Natural killer cell (primary cell): Measurements from ENCODE around the gene DDR2. TPM values are rescaled to one million over a fixed set of nuclear protein-coding genes. Genes with fewer than 3 reads are reported as not detected.

Source experiments
- ATAC-seq, 3 donors: fragments of 150-1000 bp in 2 of 3; fragments of 200-7000 bp in 1 of 3; cut with Tn5 transposase; 1 replicate in 1 of 3; 2 replicates in 2 of 3; pipeline ENCODE4 v1.10.0; 2021; ENCODE audit warnings: mild to moderate bottlenecking in 2 of 3, moderate library complexity in 2 of 3
- DNase-seq, 2 donors: peaks; one replicate each; pipeline versions ENCODE4 v3.0.0 to v3.0.0-alpha.2; 2013 to 2021; ENCODE audit warnings: mixed read lengths in 1 of 2
- H3K27ac ChIP-seq: one replicate; pipeline ENCODE4 v1.5.1; 2013; ENCODE audit warnings: mild to moderate bottlenecking, low read length
- H3K27me3 ChIP-seq: one replicate; pipeline ENCODE4 v1.6.1; 2013; ENCODE audit warnings: low read length; ENCODE audit not compliant: control insufficient read depth, insufficient read depth
- H3K36me3 ChIP-seq: one replicate; pipeline ENCODE4 v1.6.1; 2013; ENCODE audit warnings: low read length; ENCODE audit not compliant: control insufficient read depth, insufficient read depth
- H3K4me1 ChIP-seq: one replicate; pipeline ENCODE4 v1.6.1; 2013; ENCODE audit warnings: low read length; ENCODE audit not compliant: control insufficient read depth, insufficient read depth
- H3K4me3 ChIP-seq: one replicate; pipeline ENCODE4 v1.5.1; 2013; ENCODE audit warnings: low read length
- H3K9me3 ChIP-seq: one replicate; pipeline ENCODE4 v1.6.1; 2013; ENCODE audit warnings: low read length; ENCODE audit not compliant: control insufficient read depth, insufficient read depth
- H3K27ac Mint-ChIP-seq, 2 donors: one replicate each; pipeline ENCODE4 v1.8.0; 2022; ENCODE audit warnings: mild to moderate bottlenecking in 2 of 2, mixed read lengths in 2 of 2, moderate library complexity in 1 of 2
- H3K27me3 Mint-ChIP-seq, 2 donors: one replicate each; pipeline ENCODE4 v1.8.0; 2022; ENCODE audit warnings: low read depth in 2 of 2, mixed read lengths in 2 of 2
- H3K36me3 Mint-ChIP-seq: one replicate; pipeline ENCODE4 v1.8.0; 2022; ENCODE audit warnings: mixed read lengths
- H3K4me1 Mint-ChIP-seq, 2 donors: one replicate each; pipeline ENCODE4 v1.8.0; 2022; ENCODE audit warnings: mixed read lengths in 2 of 2
- H3K4me3 Mint-ChIP-seq: one replicate; pipeline ENCODE4 v1.8.0; 2022; ENCODE audit warnings: mild to moderate bottlenecking, moderate library complexity, mixed read lengths
- H3K9me3 Mint-ChIP-seq, 2 donors: one replicate each; pipeline ENCODE4 v1.8.0; 2022; ENCODE audit warnings: mixed read lengths in 2 of 2
- whole genome bisulfite sequencing: methylation state at CpG from one replicate; pipeline ENCODE4 v1.1.7; 2013; ENCODE audit warnings: missing lambda C conversion rate; ENCODE audit not compliant: insufficient coverage; 5-methylcytosine and 5-hydroxymethylcytosine counted together
- intact Hi-C: fragments of 100-400 bp; cut with micrococcal nuclease; formaldehyde crosslinking; loops from one replicate; pipeline ENCODE4 v1.14.2; 2022
- total RNA-seq, 4 donors: library from RNA; stranded (reverse); fragments of 120-200 nt in 1 of 4; gene quantifications; one replicate each; pipeline versions ENCODE4 v1.2.3 to v1.2.4, GENCODE V29; 2013 to 2022
- TF ChIP-seq, protein P1 (sequence below): fragments of 200-600 bp; IDR thresholded peaks from one replicate; pipeline ENCODE4 v1.8.0; 2022; ENCODE audit warnings: antibody characterized with exemption

Gene DDR2
- total RNA-seq, 3 donors from 2014 or later (not counting 1 experiment from before 2014, with no cell fraction given), result 1.5 to 2.0 (median 1.8) TPM

DNA sequence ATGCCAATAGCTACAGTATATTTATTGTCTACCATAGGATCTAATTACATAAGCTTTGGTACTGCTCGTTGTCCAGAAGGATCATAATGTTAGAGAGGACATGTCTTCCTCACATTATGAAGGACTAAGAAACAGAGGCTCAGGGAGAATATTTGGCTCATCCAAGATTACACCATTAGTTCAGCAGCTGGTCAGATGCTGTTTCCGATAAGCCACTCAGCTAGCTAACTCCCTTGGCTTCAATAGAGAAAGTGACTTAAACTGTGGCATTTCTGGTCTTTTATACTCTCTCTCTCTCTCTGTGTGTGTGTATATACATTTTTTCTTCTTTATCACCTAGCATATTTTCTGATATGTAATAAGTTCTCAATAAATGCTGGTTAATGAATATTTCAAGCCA lies 70.4 kb downstream of the DDR2 start:
- no peaks in the 10 kb centered on the region for H3K4me1 ChIP-seq
- ATAC-seq, result no peak
- no peaks in the 10 kb centered on the region for H3K9me3 ChIP-seq
- no peak for DNase-seq
- Mint-ChIP-seq H3K27me3 (no peaks in the 10 kb centered on the region), H3K27ac (no peak overlapping the region), H3K4me1 (no peaks in the 10 kb centered on the region), H3K36me3 (no peaks in the 10 kb centered on the region), H3K4me3 (no peak overlapping the region), H3K9me3 (no peaks in the 10 kb centered on the region)
- no peak overlapping the region for H3K4me3 ChIP-seq
- H3K27me3 ChIP-seq, result no peaks in the 10 kb centered on the region
- TF ChIP-seq, protein P1, sequence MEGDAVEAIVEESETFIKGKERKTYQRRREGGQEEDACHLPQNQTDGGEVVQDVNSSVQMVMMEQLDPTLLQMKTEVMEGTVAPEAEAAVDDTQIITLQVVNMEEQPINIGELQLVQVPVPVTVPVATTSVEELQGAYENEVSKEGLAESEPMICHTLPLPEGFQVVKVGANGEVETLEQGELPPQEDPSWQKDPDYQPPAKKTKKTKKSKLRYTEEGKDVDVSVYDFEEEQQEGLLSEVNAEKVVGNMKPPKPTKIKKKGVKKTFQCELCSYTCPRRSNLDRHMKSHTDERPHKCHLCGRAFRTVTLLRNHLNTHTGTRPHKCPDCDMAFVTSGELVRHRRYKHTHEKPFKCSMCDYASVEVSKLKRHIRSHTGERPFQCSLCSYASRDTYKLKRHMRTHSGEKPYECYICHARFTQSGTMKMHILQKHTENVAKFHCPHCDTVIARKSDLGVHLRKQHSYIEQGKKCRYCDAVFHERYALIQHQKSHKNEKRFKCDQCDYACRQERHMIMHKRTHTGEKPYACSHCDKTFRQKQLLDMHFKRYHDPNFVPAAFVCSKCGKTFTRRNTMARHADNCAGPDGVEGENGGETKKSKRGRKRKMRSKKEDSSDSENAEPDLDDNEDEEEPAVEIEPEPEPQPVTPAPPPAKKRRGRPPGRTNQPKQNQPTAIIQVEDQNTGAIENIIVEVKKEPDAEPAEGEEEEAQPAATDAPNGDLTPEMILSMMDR, result no peak
- no peak overlapping the region for H3K27ac ChIP-seq
- intact Hi-C loops, result no loop called here
- 90% methylated on average over 2 of the region's 2 CpGs for WGBS
- no peaks in the 10 kb centered on the region for H3K36me3 ChIP-seq

DNA sequence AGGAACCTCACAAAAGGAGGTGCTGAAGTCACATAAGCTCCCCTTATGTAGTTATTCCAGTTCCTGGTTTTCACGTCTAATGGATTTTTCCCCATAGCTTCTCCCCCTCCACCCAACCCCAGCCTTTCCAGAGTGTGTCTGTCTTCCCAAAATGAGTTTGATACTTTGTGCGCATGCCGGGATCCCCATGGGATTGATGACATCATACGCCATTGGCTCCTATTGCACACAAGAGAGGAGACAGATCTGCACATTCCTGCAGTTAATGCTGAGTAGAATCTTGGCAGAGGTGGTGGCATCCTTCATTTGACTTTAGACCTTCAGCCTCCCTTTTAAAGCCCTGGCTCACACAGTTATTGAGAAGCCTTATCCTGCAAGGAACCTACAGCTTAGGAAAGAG lies 71.4 kb downstream of the DDR2 start:
- no peaks in the 10 kb centered on the region for H3K9me3 Mint-ChIP-seq
- H3K27ac ChIP-seq, result no peak overlapping the region
- H3K9me3 ChIP-seq, result no peaks in the 10 kb centered on the region
- no peaks in the 10 kb centered on the region for H3K27me3 ChIP-seq
- no peaks in the 10 kb centered on the region for H3K36me3 Mint-ChIP-seq
- intact Hi-C loops, result no loop called here
- no peak overlapping the region for H3K27ac Mint-ChIP-seq
- WGBS, result 92% methylated on average over 4 of the region's 4 CpGs
- ATAC-seq (no peak), DNase-seq (no peak)
- H3K4me1 Mint-ChIP-seq, result no peaks in the 10 kb centered on the region
- H3K4me3 ChIP-seq, result no peak overlapping the region
- TF ChIP-seq, protein P1, result no peak
- H3K4me1 ChIP-seq, result no peaks in the 10 kb centered on the region
- H3K4me3 Mint-ChIP-seq, result no peak overlapping the region
- H3K27me3 Mint-ChIP-seq, result no peaks in the 10 kb centered on the region
- H3K36me3 ChIP-seq, result no peaks in the 10 kb centered on the region

DNA sequence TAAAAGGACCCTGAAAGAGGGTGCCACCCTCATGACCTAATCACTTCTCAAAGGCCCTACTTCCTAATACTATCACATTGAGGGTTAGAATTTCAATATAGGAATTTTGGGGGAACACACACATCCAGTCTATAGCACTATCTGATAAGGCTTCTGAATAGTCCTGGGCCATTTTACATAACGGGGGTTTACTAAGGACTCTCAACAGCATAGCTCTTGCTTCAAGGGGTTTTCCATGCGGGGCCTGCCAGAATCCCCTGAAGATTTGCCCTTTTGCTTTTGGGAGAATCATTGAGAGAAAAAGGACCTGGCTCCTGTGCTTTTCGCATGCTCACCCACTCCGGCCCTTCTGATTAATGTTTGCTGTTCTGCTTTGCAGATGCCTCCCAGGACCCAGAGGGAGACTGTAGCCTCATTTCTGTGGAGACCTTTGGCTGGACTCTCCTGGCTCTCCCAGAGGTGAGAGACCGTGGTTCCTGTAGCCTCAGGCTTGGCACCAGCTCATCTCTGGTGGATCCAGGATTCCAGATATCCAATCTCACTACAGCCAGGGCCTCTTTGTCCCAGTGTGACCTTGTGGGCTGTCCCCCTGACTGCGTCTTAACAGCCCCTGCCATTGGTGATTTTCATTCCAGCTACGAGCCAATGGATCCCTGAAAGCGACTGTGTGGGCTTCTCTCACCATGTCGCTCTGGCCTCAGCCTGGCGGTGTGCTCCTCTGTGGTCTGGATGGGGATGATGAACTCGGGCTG lies 72.6 kb downstream of the DDR2 start:
- H3K4me1 ChIP-seq, result no peaks in the 10 kb centered on the region
- H3K36me3 ChIP-seq, result no peaks in the 10 kb centered on the region
- Mint-ChIP-seq H3K4me3 (no peak overlapping the region), H3K9me3 (no peaks in the 10 kb centered on the region), H3K27ac (no peak overlapping the region), H3K27me3 (no peaks in the 10 kb centered on the region), H3K36me3 (no peaks in the 10 kb centered on the region), H3K4me1 (no peaks in the 10 kb centered on the region)
- WGBS, result 90% methylated on average over 11 of the region's 11 CpGs
- no peak overlapping the region for H3K27ac ChIP-seq
- TF ChIP-seq, protein P1, result no peak
- H3K27me3 ChIP-seq, result no peaks in the 10 kb centered on the region
- intact Hi-C loops, result no loop called here
- H3K9me3 ChIP-seq, result no peaks in the 10 kb centered on the region
- ATAC-seq, result no peak
- H3K4me3 ChIP-seq, result no peak overlapping the region
- DNase-seq, result no peak

DNA sequence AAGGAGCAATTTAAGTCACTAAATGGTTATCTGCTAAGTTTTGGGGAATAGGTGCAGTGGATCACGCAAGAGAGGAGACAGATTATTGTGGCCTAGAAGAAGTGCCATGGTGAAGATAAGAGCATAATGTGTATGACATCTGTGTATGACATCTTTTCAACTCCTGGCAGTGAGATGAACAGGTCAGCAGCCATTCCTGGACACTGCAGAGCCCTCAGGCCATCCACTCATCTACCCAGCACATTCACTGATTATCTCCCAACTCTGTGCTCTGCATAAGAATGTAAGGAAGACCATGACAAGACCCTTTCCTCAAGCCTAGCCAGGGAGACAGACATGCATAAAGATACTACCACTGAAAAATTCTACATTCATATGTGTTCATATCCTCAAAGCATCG lies 73.7 kb downstream of the DDR2 start:
- intact Hi-C loops, result no loop called here
- 45% methylated on average over 2 of the region's 2 CpGs for WGBS

More for the DNA sequence above, 73.7 kb downstream of the DDR2 start:
- Mint-ChIP-seq H3K36me3 (no peaks in the 10 kb centered on the region), H3K4me3 (no peak overlapping the region), H3K9me3 (no peaks in the 10 kb centered on the region), H3K27ac (no peak overlapping the region), H3K4me1 (no peaks in the 10 kb centered on the region), H3K27me3 (no peaks in the 10 kb centered on the region)
- H3K4me1 ChIP-seq, result no peaks in the 10 kb centered on the region
- H3K9me3 ChIP-seq, result no peaks in the 10 kb centered on the region
- H3K4me3 ChIP-seq, result no peak overlapping the region
- ATAC-seq, result no peak
- H3K36me3 ChIP-seq, result no peaks in the 10 kb centered on the region
- H3K27me3 ChIP-seq, result no peaks in the 10 kb centered on the region
- DNase-seq, result no peak
- TF ChIP-seq, protein P1, result no peak
- no peak overlapping the region for H3K27ac ChIP-seq
